CD4-positive, alpha-beta T cell treated with Interleukin-21 for 1 hour (primary cell): ENCODE results near the gene OBI1.

Experiments used
- DNase-seq: peaks from one replicate; pipeline ENCODE4 v3.0.0-alpha.2; 2020

The OBI1 gene

DNA sequence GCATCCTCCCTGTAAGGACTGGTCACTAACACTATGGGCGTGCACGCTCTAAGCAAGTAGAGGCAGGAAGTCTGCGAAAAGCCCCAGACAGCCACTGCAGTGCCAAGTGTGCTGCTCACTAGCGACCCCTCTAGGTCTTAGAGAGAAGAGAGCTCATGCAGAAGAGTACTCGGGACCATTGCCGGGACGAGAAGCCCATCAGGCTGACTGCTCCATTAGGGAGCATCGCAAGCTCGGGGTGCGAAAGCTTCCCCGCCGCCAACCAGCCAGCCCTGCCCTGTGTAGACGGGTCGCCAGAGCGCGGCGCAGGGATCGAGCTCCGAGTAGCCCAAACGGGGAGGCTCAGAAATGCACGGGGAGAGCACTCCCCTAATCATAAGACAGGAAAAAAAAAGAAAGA, 72.2 kb downstream of the OBI1 start:
- DNase-seq = no peak

DNA sequence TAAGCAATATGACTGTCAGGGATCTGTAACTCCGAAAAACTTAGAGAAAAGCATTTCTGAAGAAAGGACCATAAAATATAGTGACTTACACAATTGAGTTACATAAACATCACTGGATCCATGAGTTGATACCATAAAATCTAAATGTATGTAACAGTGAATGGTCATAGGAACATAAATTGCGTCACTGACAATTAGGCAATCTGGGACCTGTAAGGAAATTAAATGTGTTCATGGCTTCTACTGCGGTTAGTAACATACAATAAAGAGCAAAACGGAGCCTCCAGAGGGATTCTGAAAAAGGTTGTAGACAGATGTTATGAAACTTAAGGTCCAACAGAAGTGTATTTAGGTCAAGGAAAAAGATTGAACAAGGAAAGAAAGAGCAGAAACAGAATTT, 82.7 kb downstream of the OBI1 start:
- DNase-seq = no peak

DNA sequence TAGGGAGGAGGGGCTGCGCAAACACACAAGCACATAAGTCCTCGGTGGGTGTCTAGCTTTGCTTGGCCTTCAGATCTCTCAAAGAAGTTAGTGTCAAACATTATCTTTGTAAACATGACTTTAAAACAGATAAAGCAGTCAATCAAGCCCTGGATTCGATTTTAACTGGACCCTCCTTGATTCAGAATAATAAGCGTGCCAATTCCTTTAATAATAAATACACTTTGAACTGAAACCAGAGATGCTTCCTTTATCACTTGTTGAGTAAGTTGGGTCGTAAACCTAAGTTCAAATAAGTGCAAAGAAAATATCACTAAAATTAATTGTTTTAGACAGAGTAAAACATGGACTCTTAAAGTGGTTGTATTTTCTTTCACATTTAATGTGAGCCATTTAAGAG, 86.5 kb downstream of the OBI1 start:
- no peak for DNase-seq

DNA sequence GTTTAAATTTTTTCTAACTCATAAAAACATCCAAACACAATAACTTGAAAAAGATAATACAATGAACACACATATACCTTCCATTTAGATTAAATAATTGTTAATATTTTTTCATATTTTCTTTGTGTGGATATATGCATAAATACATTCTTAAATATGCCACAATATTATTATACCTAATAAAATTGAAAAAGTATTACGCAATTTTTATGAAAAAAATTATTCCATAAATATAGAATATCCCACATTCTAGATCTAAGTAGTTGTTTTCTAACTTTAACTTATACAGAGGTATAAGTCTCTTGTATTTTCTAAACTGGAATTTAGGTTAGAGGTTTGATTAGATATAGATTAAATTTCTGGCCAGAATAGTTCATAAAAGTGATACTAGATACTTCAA, 89.9 kb downstream of the OBI1 start:
- no peak for DNase-seq

DNA sequence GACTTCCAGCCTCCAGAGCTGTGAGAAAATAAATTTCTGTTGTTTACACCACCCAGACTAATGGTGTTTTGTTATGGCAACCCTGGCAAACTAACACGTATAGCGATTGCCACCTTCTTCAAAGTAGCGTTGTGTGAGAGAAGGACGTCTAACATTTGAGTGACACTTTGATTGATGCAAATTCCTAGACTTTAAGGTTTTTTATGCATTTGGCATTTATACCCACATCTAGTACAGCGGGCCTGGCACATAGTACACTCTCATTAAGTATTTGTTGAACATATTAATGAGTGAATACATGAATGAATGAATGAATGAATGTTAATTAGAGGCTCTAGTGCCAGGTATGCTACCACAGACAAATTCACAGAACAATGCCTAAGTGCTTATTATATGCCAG, 92.3 kb downstream of the OBI1 start:
- no peak for DNase-seq
